H1 (cell line): Measurements from ENCODE around the gene NDUFB10. TPM values are rescaled to one million over a fixed set of nuclear protein-coding genes. Genes with fewer than 3 reads are reported as not detected.

Experiments
- CEBPB ChIP-seq: IDR thresholded peaks from 2 replicates; pipeline ENCODE4 v1.6.1; 2012; ENCODE audit warnings: low read depth, low read length
- CREB1 ChIP-seq: IDR thresholded peaks from 2 replicates; pipeline ENCODE4 v1.6.1; 2012; ENCODE audit warnings: inconsistent platforms
- EP300 ChIP-seq, 2 experiments: IDR thresholded peaks; 1 replicate in 1 of 2; 2 replicates in 1 of 2; pipeline ENCODE4 v1.6.1; 2011 to 2012; ENCODE audit warnings: low read depth in 2 of 2, low read length in 2 of 2, mild to moderate bottlenecking in 2 of 2, borderline replicate concordance in 1 of 2, inconsistent platforms in 1 of 2, moderate library complexity in 1 of 2
- HDAC2 ChIP-seq, 2 experiments: fragments of 300-600 bp in 1 of 2; sonication (generic) in 1 of 2; IDR thresholded peaks; 2 replicates each; pipeline ENCODE4 v1.6.1; 2011 to 2012; ENCODE audit warnings: low read depth in 2 of 2, low read length in 2 of 2, mild to moderate bottlenecking in 2 of 2, moderate library complexity in 2 of 2, borderline replicate concordance in 1 of 2, inconsistent platforms in 1 of 2
- PHF8 ChIP-seq: fragments of 200-600 bp; sonication (generic); conservative IDR thresholded peaks from 2 replicates; pipeline ENCODE4 v1.7.1; 2012; ENCODE audit warnings: low read depth, mild to moderate bottlenecking, inconsistent platforms, low read length, moderate library complexity
- POLR2A ChIP-seq, 2 experiments: IDR thresholded peaks; 1 replicate in 1 of 2; 2 replicates in 1 of 2; pipeline ENCODE4 v1.6.1; 2011; ENCODE audit warnings: low read depth in 2 of 2, low read length in 2 of 2, mild to moderate bottlenecking in 2 of 2; ENCODE audit errors: control extremely low read depth in 1 of 2
- RXRA ChIP-seq: IDR thresholded peaks from 2 replicates; pipeline ENCODE4 v1.6.1; 2011; ENCODE audit warnings: low read depth, mild to moderate bottlenecking, low read length, moderate library complexity; ENCODE audit not compliant: insufficient read depth
- SAP30 ChIP-seq: fragments of 300-600 bp; sonication (generic); IDR thresholded peaks from 2 replicates; pipeline ENCODE4 v1.7.1; 2012; ENCODE audit warnings: low read length, moderate library complexity, mild to moderate bottlenecking, inconsistent platforms; ENCODE audit not compliant: insufficient read depth, insufficient replicate concordance
- SIN3A ChIP-seq, 2 experiments: IDR thresholded peaks in 1 of 2; conservative IDR thresholded peaks in 1 of 2; 2 replicates each; pipeline ENCODE4 v1.6.1; 2011 to 2012; ENCODE audit warnings: low read length in 2 of 2, improper control_type of control experiment in 1 of 2, low read depth in 1 of 2, mild to moderate bottlenecking in 1 of 2
- TAF1 ChIP-seq: IDR thresholded peaks from 2 replicates; pipeline ENCODE4 v1.6.1; 2011; ENCODE audit warnings: mild to moderate bottlenecking, low read depth, low read length
- TAF7 ChIP-seq: optimal IDR thresholded peaks from 2 replicates; pipeline ENCODE3; 2011; ENCODE audit warnings: low read depth, mild to moderate bottlenecking, inconsistent platforms, low read length, moderate library complexity, borderline replicate concordance
- TBP ChIP-seq: IDR thresholded peaks from 2 replicates; pipeline ENCODE4 v1.6.1; 2011; ENCODE audit warnings: low read depth, low read length, improper control_type of control experiment
- TCF12 ChIP-seq: IDR thresholded peaks from 2 replicates; pipeline ENCODE4 v1.6.1; 2011; ENCODE audit warnings: low read depth, mild to moderate bottlenecking, low read length
- polyA plus RNA-seq, 7 experiments: library from polyadenylated mRNA; depleted of rRNA in 3 of 7; stranded (reverse) in 5 of 7; unstranded in 2 of 7; fragments of >200 nt in 5 of 7; fragments of 200-250 nt in 2 of 7; gene quantifications; 1 replicate in 5 of 7; 2 replicates in 1 of 7; 4 replicates in 1 of 7; pipeline versions ENCODE4 v1.2.1 to v1.2.3, GENCODE V29; 2011 to 2013; ENCODE audit warnings: missing spikeins in 2 of 7, mixed read lengths in 2 of 7
- total RNA-seq: library from RNA; stranded (reverse); fragmentation: NEBNext Ultra II Directional; extraction: Animal tissue kit (Norgen Biotek cat#: 25700); gene quantifications from 2 replicates; pipeline ENCODE4 v1.2.1, GENCODE V29; 2021
- TF ChIP-seq, protein P1 (sequence below): IDR thresholded peaks from 2 replicates; pipeline ENCODE4 v1.6.1; 2012; ENCODE audit warnings: inconsistent platforms
- TF ChIP-seq, protein P2 (sequence below): IDR thresholded peaks from 2 replicates; pipeline ENCODE4 v1.6.1; 2012; ENCODE audit warnings: inconsistent platforms

Gene NDUFB10
- total and polyA plus RNA-seq, 2 of the 8 experiments (the other 6 are each of a cell fraction or from before 2014, with no cell fraction given): 183 to 194 TPM

DNA sequence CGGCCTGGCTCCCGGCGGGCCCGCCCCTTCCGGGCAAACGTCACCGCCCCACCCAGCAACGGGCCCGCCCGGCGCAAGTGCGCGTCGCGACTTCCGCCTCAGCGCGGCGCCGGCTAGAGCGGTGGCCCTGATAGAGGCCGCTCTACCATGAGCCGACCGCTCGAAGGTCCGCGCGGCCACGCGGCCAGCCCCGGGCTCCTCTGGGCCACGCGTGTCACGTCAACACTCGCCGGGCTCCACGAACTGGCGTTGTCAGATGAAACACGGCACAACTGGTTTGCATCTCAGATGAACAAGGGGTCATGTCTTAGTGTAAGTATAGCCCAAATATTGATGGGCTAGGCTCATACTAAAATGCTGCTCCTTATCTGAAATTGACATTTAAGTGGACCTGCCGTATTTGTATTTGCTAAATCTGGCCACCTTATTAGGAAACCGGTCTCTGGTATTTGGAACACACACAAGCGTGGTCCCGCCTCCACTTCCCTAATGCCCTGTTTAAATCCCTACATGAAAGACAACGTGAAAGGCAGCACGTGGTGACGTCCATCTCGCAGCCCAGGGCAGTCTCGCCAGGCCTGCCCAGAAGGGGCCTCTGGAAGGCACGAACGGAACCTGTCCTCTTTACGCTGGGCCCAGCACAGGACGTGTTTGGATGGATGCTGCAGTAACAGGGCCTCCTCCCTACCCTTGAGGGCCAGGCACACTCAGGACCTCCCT, 50.6 kb downstream of the NDUFB10 start, which contains the start of gene ZNF598 (continued):
- TF ChIP-seq, protein P1, sequence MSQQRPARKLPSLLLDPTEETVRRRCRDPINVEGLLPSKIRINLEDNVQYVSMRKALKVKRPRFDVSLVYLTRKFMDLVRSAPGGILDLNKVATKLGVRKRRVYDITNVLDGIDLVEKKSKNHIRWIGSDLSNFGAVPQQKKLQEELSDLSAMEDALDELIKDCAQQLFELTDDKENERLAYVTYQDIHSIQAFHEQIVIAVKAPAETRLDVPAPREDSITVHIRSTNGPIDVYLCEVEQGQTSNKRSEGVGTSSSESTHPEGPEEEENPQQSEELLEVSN: 0 out of 2 replicates have a peak, but pooled peaks have one; percentile 63
- peak; percentile 54 for TF ChIP-seq TBP
- no peak for TF ChIP-seq EP300 (IDR thresholded peaks at IDR 0.05; ENCODE audit: borderline replicate concordance in 1 of 2, low read depth in 2 of 2, low read length in 2 of 2)
- peak; percentile 74 for TF ChIP-seq TAF1
- peak; percentile 49 for TF ChIP-seq SAP30
- TF ChIP-seq HDAC2 (IDR thresholded peaks at IDR 0.05; ENCODE audit: borderline replicate concordance in 1 of 2, low read depth in 2 of 2, low read length in 2 of 2): peak in 1 of 2 experiments; percentile 71; a peak in 1 of 4 replicates
- TF ChIP-seq POLR2A (IDR thresholded peaks at IDR 0.05; ENCODE audit: control extremely low read depth in 1 of 2, low read depth in 2 of 2, low read length in 2 of 2): peak in 1 of 2 experiments; percentile 80; a peak in 2 of 3 replicates
- peak; percentile 68 for TF ChIP-seq TAF7
- peak; percentile 77 for TF ChIP-seq CREB1
- TF ChIP-seq, protein P2, sequence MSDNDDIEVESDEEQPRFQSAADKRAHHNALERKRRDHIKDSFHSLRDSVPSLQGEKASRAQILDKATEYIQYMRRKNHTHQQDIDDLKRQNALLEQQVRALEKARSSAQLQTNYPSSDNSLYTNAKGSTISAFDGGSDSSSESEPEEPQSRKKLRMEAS: peak; percentile 75
- TF ChIP-seq TCF12: 0 out of 2 replicates have a peak, but pooled peaks have one; percentile 10
- TF ChIP-seq SIN3A (conservative IDR thresholded peaks at IDR 0.05 in 1 of 2, IDR thresholded peaks at IDR 0.05 in 1 of 2; ENCODE audit: low read depth in 1 of 2, low read length in 2 of 2): peak; percentile 47 to 84; a peak in 2 of 4 replicates
- no peak for TF ChIP-seq CEBPB
- TF ChIP-seq RXRA: no peak
- TF ChIP-seq PHF8: peak; percentile 89
- TF ChIP-seq, all 59 proteins: peak for 18
